Esophagus squamous epithelium (tissue), 4 donors: ENCODE results near the gene VAT1L.

Experiments
- POLR2A ChIP-seq, 4 donors: fragments of 450-650 bp; IDR thresholded peaks; one replicate each; pipeline ENCODE4 v1.6.1; 2017; ENCODE audit warnings: antibody characterized with exemption in 4 of 4, mild to moderate bottlenecking in 4 of 4, moderate library complexity in 3 of 4
- TF ChIP-seq, protein P1 (sequence below), 6 experiments: fragments of 450-650 bp in 4 of 6; fragments of 200-600 bp in 2 of 6; sonication (generic) in 2 of 6; IDR thresholded peaks; one replicate each; pipeline ENCODE4 v1.5.1; 2016 to 2019; ENCODE audit warnings: antibody characterized with exemption in 6 of 6, mild to moderate bottlenecking in 4 of 6, moderate library complexity in 4 of 6

DNA sequence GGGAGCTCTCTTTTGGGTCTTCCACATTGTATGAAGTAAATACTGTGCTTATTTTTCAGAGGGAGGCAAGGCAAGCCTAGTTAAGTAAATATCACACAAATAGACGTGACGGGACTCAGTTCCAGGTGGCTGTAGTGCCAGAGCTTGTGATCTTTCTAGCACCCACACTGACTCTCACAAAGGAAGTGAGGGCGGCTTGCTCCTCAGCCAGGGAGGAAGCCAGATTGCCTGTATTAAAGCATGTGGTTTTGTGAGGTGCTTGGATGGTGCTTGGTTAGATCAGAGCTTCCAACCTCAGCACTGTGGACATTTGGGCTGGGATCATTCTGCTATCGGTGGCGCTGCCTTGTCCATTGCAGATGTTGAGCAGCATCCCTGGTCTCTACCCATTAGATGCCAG is 80.1 kb downstream of the VAT1L start:
- TF ChIP-seq, protein P1, sequence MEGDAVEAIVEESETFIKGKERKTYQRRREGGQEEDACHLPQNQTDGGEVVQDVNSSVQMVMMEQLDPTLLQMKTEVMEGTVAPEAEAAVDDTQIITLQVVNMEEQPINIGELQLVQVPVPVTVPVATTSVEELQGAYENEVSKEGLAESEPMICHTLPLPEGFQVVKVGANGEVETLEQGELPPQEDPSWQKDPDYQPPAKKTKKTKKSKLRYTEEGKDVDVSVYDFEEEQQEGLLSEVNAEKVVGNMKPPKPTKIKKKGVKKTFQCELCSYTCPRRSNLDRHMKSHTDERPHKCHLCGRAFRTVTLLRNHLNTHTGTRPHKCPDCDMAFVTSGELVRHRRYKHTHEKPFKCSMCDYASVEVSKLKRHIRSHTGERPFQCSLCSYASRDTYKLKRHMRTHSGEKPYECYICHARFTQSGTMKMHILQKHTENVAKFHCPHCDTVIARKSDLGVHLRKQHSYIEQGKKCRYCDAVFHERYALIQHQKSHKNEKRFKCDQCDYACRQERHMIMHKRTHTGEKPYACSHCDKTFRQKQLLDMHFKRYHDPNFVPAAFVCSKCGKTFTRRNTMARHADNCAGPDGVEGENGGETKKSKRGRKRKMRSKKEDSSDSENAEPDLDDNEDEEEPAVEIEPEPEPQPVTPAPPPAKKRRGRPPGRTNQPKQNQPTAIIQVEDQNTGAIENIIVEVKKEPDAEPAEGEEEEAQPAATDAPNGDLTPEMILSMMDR (IDR thresholded peaks at IDR 0.05): no peak
- no peak for TF ChIP-seq POLR2A (IDR thresholded peaks at IDR 0.05)
